Fibroblast of the aortic adventitia (primary cell): ENCODE data around the gene GPR3. TPM values are rescaled to one million over a fixed set of nuclear protein-coding genes. Genes with fewer than 3 reads are reported as not detected.

Experiments
- DNase-seq: peaks from one replicate; pipeline ENCODE4 v3.0.0-alpha.2; 2010; ENCODE audit warnings: low read depth
- H3K4me3 ChIP-seq: 2 replicates; pipeline ENCODE4 v1.5.1; 2011; ENCODE audit warnings: low read depth, mild to moderate bottlenecking, control low read depth, low read length, moderate library complexity
- CTCF ChIP-seq: IDR thresholded peaks from 2 replicates; pipeline ENCODE4 v1.5.1; 2011; ENCODE audit warnings: mild to moderate bottlenecking, low read length, control low read depth, inconsistent platforms; ENCODE audit not compliant: insufficient read depth
- total RNA-seq: library from RNA; depleted of rRNA; stranded (reverse); fragments of >200 nt; gene quantifications from 2 replicates; pipeline ENCODE4 v1.2.3, GENCODE V29; 2012; ENCODE audit warnings: low replicate concordance

Gene GPR3
- total RNA-seq, 1 donor, result 0.99 TPM

GRCh38 chr1:27418326-27419185 is 26.1 kb downstream of the GPR3 start:
- peak; percentile 93 for DNase-seq
- no peak overlapping the region for H3K4me3 ChIP-seq
- TF ChIP-seq CTCF, result no peak

GRCh38 chr1:27423709-27424108 is 31.3 kb downstream of the GPR3 start:
- no peak overlapping the region for H3K4me3 ChIP-seq
- DNase-seq, result no peak
- TF ChIP-seq CTCF, result no peak

- no peak for TF ChIP-seq CTCF
- H3K4me3 ChIP-seq, result no peak overlapping the region
- DNase-seq, result no peak
Measured at GRCh38 chr1:27427329-27427728, 34.9 kb downstream of the GPR3 start.

GRCh38 chr1:27427816-27428315 is 35.4 kb downstream of the GPR3 start:
- no peak overlapping the region for H3K4me3 ChIP-seq
- peak; percentile 57 for DNase-seq

GRCh38 chr1:27428316-27429028 is 36.0 kb downstream of the GPR3 start:
- DNase-seq, result peak; percentile 40
- no peak overlapping the region for H3K4me3 ChIP-seq
- TF ChIP-seq CTCF, result no peak

More at GRCh38 chr1:27427816-27428315, 35.4 kb downstream of the GPR3 start:
- no peak for TF ChIP-seq CTCF

GRCh38 chr1:27429029-27429425 is 36.6 kb downstream of the GPR3 start:
- no peak for TF ChIP-seq CTCF
- DNase-seq, result no peak
- no peak overlapping the region for H3K4me3 ChIP-seq
